Endodermal cell (in vitro differentiated cells): ENCODE results near the gene PAGR1. TPM values are rescaled to one million over a fixed set of nuclear protein-coding genes. Genes with fewer than 3 reads are reported as not detected.

Experiments used
- DNase-seq: peaks from one replicate; pipeline ENCODE4 v3.0.0-alpha.2; 2017
- H3K27ac ChIP-seq: 2 replicates; pipeline ENCODE4 v1.5.1; 2013; ENCODE audit warnings: mild to moderate bottlenecking, low read depth, low read length, moderate library complexity
- H3K27me3 ChIP-seq: 2 replicates; pipeline ENCODE4 v1.6.1; 2013; ENCODE audit warnings: mild to moderate bottlenecking, low read length, moderate library complexity; ENCODE audit not compliant: insufficient read depth, control insufficient read depth, poor library complexity, severe bottlenecking
- H3K36me3 ChIP-seq: 2 replicates; pipeline ENCODE4 v1.7.0; 2013; ENCODE audit warnings: mild to moderate bottlenecking, low read length, moderate library complexity; ENCODE audit not compliant: control insufficient read depth, insufficient read depth
- H3K4me1 ChIP-seq: one replicate; pipeline ENCODE4 v1.7.0; 2013; ENCODE audit warnings: low read length; ENCODE audit not compliant: control insufficient read depth, insufficient read depth
- H3K4me3 ChIP-seq: 2 replicates; pipeline ENCODE4 v1.5.1; 2013; ENCODE audit warnings: mild to moderate bottlenecking, low read length, moderate library complexity
- H3K9ac ChIP-seq: 2 replicates; pipeline ENCODE4 v1.6.1; 2013; ENCODE audit warnings: mild to moderate bottlenecking, low read length, moderate library complexity; ENCODE audit not compliant: poor library complexity, severe bottlenecking; ENCODE audit errors: extremely low read depth
- H3K9me3 ChIP-seq: 2 replicates; pipeline ENCODE4 v1.6.1; 2013; ENCODE audit warnings: mild to moderate bottlenecking, low read length, moderate library complexity; ENCODE audit not compliant: control insufficient read depth
- H3K27ac Mint-ChIP-seq: 2 replicates; pipeline ENCODE4 v1.8.0; 2020; ENCODE audit warnings: mixed read lengths
- H3K27me3 Mint-ChIP-seq: 2 replicates; pipeline ENCODE4 v1.8.0; 2021; ENCODE audit warnings: mild to moderate bottlenecking, mixed read lengths; ENCODE audit not compliant: insufficient read depth
- H3K36me3 Mint-ChIP-seq: 2 replicates; pipeline ENCODE4 v1.8.0; 2020; ENCODE audit warnings: low read depth, mixed read lengths
- H3K4me1 Mint-ChIP-seq: 2 replicates; pipeline ENCODE4 v1.8.0; 2020; ENCODE audit warnings: mixed read lengths
- H3K4me3 Mint-ChIP-seq: 2 replicates; pipeline ENCODE4 v1.8.0; 2020; ENCODE audit warnings: mild to moderate bottlenecking, moderate library complexity, mixed read lengths
- H3K9me3 Mint-ChIP-seq: 2 replicates; pipeline ENCODE4 v1.8.0; 2020; ENCODE audit warnings: mild to moderate bottlenecking, mixed read lengths
- WGBS, 2 experiments: methylation state at CpG; one replicate each; pipeline versions ENCODE4 v1.1.5 to v1.1.7; 2013; ENCODE audit warnings: missing lambda C conversion rate in 2 of 2, mixed read lengths in 1 of 2; ENCODE audit not compliant: insufficient coverage in 1 of 2, insufficient read length in 1 of 2; 5-methylcytosine and 5-hydroxymethylcytosine counted together
- total RNA-seq, 2 donors: library from RNA; stranded (reverse); fragmentation: NEBNext Ultra II Directional in 1 of 2; extraction: Animal tissue kit (Norgen Biotek cat#: 25700) in 1 of 2; gene quantifications; 2 replicates in 1 of 2; 3 replicates in 1 of 2; pipeline ENCODE4 v1.2.1, GENCODE V29; 2021
- TF ChIP-seq, protein P1 (sequence below): fragments of 200-600 bp; sonication (generic); conservative IDR thresholded peaks from 2 replicates; pipeline ENCODE4 v1.5.0; 2021; ENCODE audit warnings: antibody characterized with exemption, mild to moderate bottlenecking

PAGR1 gene
- total RNA-seq, 2 donors from 2014 or later: 43.0 to 65.7 TPM

DNA sequence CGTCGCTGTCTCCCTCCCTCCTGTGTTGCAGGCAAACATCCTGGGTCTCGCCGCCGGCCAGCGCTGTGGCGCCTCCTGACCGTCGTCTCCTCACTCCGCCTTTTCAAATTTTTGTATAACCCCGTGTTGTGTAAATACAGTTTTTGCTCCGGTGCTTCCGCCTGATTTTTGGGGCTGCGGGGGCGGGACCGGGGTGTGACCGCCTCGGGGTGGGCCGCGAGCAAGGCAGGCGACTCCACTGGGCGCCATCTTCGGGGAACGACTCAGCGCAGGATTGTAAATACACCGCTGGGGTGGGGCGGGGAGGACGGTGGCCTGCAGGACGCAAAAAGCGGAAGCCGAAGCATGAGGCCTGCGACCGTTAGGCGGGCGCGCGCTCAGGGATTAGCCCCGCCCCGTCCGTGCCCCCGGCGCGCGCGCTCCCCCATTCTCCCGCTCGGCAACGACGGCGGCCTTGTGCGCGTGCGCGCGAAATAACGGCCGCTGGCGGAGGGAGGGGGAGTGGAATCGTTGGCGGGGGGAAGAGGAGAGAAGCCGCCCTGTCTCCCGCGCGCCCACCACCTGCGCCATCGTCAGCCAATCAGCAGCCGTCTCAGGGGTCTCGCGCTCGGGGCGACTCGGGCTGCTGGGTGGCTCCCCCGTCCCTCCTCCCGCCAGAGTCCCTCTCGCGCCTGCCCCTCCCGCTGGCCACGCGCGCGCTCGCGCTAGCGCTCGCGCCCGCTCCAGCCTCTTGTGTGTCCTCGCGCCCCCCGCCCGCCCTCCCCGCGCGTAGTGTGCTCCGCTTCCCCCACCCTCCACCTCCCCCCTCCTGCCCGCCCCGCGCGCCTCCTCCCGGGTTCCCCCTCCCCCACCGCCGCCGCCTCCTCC is 10.5 kb upstream of the PAGR1 start:
- WGBS, 2 experiments: 1 to 3% methylated on average over 26 to 76 of the region's 103 CpGs

DNA sequence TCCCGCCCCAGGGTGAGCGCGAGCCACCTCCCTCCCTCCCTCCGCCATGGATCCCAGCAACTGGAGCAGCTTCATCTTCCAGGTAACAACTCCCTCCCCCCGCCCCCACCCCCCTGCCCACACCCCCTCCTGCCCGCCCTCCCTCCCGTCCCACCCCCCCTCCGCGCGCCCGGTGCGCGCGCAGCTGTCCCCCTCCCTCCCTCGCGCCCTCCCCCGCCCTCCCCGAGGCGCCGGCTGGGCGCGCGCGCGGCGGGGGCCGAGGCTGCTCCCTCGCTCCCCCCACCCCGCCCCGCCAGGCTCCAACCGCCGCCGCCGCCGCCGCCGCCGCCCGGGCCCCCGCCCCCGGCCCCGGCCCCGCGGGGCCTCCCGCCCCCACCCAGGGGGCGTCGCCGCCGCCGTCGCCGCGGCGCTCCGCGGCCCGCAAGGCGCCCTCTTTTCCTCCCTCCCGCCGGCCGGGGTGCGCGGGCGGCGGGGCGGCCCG is 9.8 kb upstream of the PAGR1 start, which contains the start of gene MAZ:
Gene MAZ, plus strand, starts transcription at position 431 of the 481 bp plus-strand sequence. CDS start 173 bp downstream, outside the sequence.
- TF ChIP-seq, protein P1, sequence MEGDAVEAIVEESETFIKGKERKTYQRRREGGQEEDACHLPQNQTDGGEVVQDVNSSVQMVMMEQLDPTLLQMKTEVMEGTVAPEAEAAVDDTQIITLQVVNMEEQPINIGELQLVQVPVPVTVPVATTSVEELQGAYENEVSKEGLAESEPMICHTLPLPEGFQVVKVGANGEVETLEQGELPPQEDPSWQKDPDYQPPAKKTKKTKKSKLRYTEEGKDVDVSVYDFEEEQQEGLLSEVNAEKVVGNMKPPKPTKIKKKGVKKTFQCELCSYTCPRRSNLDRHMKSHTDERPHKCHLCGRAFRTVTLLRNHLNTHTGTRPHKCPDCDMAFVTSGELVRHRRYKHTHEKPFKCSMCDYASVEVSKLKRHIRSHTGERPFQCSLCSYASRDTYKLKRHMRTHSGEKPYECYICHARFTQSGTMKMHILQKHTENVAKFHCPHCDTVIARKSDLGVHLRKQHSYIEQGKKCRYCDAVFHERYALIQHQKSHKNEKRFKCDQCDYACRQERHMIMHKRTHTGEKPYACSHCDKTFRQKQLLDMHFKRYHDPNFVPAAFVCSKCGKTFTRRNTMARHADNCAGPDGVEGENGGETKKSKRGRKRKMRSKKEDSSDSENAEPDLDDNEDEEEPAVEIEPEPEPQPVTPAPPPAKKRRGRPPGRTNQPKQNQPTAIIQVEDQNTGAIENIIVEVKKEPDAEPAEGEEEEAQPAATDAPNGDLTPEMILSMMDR: no peak
- Mint-ChIP-seq H3K27ac (peak within 1 kb of the TSS; percentile 100), H3K9me3 (no peaks in the 10 kb centered on the region), H3K4me1 (peaks cover 42% of the 10 kb centered on the region), H3K27me3 (no peaks in the 10 kb centered on the region), H3K4me3 (peak within 1 kb of the TSS; percentile 92), H3K36me3 (peaks cover 40% of the 10 kb centered on the region)
- Histone ChIP-seq H3K27ac (peak within 1 kb of the TSS; percentile 91), H3K9me3 (no peaks in the 10 kb centered on the region), H3K4me3 (peak within 1 kb of the TSS; percentile 89), H3K4me1 (peaks cover 19% of the 10 kb centered on the region), H3K27me3 (no peaks in the 10 kb centered on the region), H3K9ac (peak within 1 kb of the TSS; percentile 61), H3K36me3 (peaks cover 56% of the 10 kb centered on the region)
- no peak for DNase-seq
- WGBS, 2 experiments: 0% methylated on average over 45 of the region's 67 CpGs; no CpG with 5 or more reads in 1 of the 2 experiments

More for the DNA sequence above, 10.5 kb upstream of the PAGR1 start:
- Mint-ChIP-seq H3K36me3 (peaks cover 46% of the 10 kb centered on the region), H3K27me3 (no peaks in the 10 kb centered on the region), H3K4me1 (peaks cover 36% of the 10 kb centered on the region), H3K9me3 (no peaks in the 10 kb centered on the region), H3K27ac (peak overlapping the region; percentile 100), H3K4me3 (peak overlapping the region; percentile 92)
- peak; percentile 99 for DNase-seq
- no peaks in the 10 kb centered on the region for H3K27me3 ChIP-seq
- peaks cover 19% of the 10 kb centered on the region for H3K4me1 ChIP-seq
- H3K4me3 ChIP-seq: peak overlapping the region; percentile 80
- peak overlapping the region; percentile 61 for H3K9ac ChIP-seq
- H3K36me3 ChIP-seq: peaks cover 59% of the 10 kb centered on the region
- TF ChIP-seq, protein P1: peak; percentile 35
- no peaks in the 10 kb centered on the region for H3K9me3 ChIP-seq
- H3K27ac ChIP-seq: peak overlapping the region; percentile 83

DNA sequence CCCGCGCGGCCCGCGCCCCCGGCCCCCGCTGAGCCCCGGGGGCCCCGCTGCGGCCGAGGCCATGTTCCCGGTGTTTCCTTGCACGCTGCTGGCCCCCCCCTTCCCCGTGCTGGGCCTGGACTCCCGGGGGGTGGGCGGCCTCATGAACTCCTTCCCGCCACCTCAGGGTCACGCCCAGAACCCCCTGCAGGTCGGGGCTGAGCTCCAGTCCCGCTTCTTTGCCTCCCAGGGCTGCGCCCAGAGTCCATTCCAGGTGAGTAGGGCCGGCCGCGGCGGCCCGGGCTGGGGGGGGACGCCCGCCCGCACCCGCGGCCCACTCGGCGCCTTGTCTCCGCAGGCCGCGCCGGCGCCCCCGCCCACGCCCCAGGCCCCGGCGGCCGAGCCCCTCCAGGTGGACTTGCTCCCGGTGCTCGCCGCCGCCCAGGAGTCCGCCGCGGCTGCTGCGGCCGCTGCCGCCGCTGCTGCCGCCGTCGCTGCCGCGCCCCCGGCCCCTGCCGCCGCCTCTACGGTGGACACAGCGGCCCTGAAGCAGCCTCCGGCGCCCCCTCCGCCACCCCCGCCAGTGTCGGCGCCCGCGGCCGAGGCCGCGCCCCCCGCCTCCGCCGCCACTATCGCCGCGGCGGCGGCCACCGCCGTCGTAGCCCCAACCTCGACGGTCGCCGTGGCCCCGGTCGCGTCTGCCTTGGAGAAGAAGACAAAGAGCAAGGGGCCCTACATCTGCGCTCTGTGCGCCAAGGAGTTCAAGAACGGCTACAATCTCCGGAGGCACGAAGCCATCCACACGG is 9.1 kb upstream of the PAGR1 start:
- H3K9me3 Mint-ChIP-seq: no peaks in the 10 kb centered on the region
- Histone ChIP-seq H3K27me3 (no peaks in the 10 kb centered on the region), H3K4me3 (peak overlapping the region; percentile 89), H3K36me3 (peaks cover 50% of the 10 kb centered on the region), H3K9me3 (no peaks in the 10 kb centered on the region), H3K4me1 (peaks cover 19% of the 10 kb centered on the region), H3K9ac (peak overlapping the region; percentile 30), H3K27ac (peak overlapping the region; percentile 91)
- peak; percentile 91 for DNase-seq
- H3K4me3 Mint-ChIP-seq: peak overlapping the region; percentile 84
- H3K36me3 Mint-ChIP-seq: peaks cover 34% of the 10 kb centered on the region
- peaks cover 45% of the 10 kb centered on the region for H3K4me1 Mint-ChIP-seq
- TF ChIP-seq, protein P1: no peak
- no peaks in the 10 kb centered on the region for H3K27me3 Mint-ChIP-seq
- peak overlapping the region; percentile 78 for H3K27ac Mint-ChIP-seq
- WGBS, 2 experiments: 0% methylated on average over 14 to 99 of the region's 99 CpGs
